SU-DHL-6 (cell line): ENCODE measurements around the gene HRH2.

Source experiments
- CTCF ChIP-seq: fragments of 200-600 bp; sonication (generic); IDR thresholded peaks from one replicate; pipeline ENCODE4 v1.5.1; 2017; ENCODE audit warnings: antibody characterized with exemption, mild to moderate bottlenecking, low read length, moderate library complexity; ENCODE audit not compliant: insufficient read depth, poor library complexity, severe bottlenecking
- EZH2phosphoT487 ChIP-seq: fragments of 200-600 bp; sonication (generic), shearing (Covaris generic); conservative IDR thresholded peaks from 2 replicates; pipeline ENCODE4 v1.6.1; 2018; ENCODE audit warnings: mild to moderate bottlenecking, antibody characterized with exemption, low read length, moderate library complexity, mixed read lengths

GRCh38 chr5:175610381-175610780, 47.5 kb upstream of the HRH2 start:
- TF ChIP-seq CTCF: no peak
- no peak for TF ChIP-seq EZH2phosphoT487
